NCI-H2227 (cell line): ENCODE measurements around the gene BTNL9.
"Not testable (repeated sequence)": the region's sequence is repeated elsewhere in the genome, so short reads cannot be mapped to it uniquely, and the experiment has no call there.

ENCODE experiments used
- DNase-seq: peaks from one replicate; lab custom pipeline; 2025; ENCODE audit not compliant: unreplicated experiment; lab: John Stamatoyannopoulos, UW

BTNL9 gene

GRCh38 chr5:181039931-181040630 is at the start of gene BTNL9:
Gene BTNL9 (plus strand): TSS chr5:181040266. CDS start chr5:181045490, 5,224 bp downstream.
- no peak for DNase-seq

- no peak for DNase-seq
These were observed 49.2 kb upstream of the BTNL9 start for GRCh38 chr5:180990882-180991242.

GRCh38 chr5:181001947-181002346 is 38.1 kb upstream of the BTNL9 start:
- no peak for DNase-seq

- no peak for DNase-seq
These were observed 34.3 kb upstream of the BTNL9 start for GRCh38 chr5:181005791-181006190.

- DNase-seq: no peak
These were observed 31.9 kb upstream of the BTNL9 start for GRCh38 chr5:181008136-181008535.

GRCh38 chr5:181010018-181010417 is 30.0 kb upstream of the BTNL9 start:
- DNase-seq: not testable (repeated sequence)

- not testable (repeated sequence) for DNase-seq
These were observed 25.4 kb upstream of the BTNL9 start for GRCh38 chr5:181014654-181015053.

GRCh38 chr5:181017448-181017847 is 22.6 kb upstream of the BTNL9 start:
- not testable (repeated sequence) for DNase-seq

GRCh38 chr5:181020688-181021087 is 19.4 kb upstream of the BTNL9 start:
- no peak for DNase-seq

GRCh38 chr5:181024245-181025064 is 15.6 kb upstream of the BTNL9 start:
- DNase-seq: no peak

GRCh38 chr5:181027452-181028031 is 12.5 kb upstream of the BTNL9 start:
- DNase-seq: no peak

GRCh38 chr5:181028032-181028819 is 11.8 kb upstream of the BTNL9 start:
- no peak for DNase-seq

- no peak for DNase-seq
These were observed 8.3 kb upstream of the BTNL9 start for GRCh38 chr5:181031716-181032115.

GRCh38 chr5:181035991-181036815 is 3.9 kb upstream of the BTNL9 start:
- DNase-seq: no peak

- no peak for DNase-seq
These were observed 3.2 kb upstream of the BTNL9 start for GRCh38 chr5:181036816-181037364.

GRCh38 chr5:181037365-181037861 is 2.7 kb upstream of the BTNL9 start:
- DNase-seq: no peak

GRCh38 chr5:181039471-181039870 is 595 bp upstream of the BTNL9 start:
- no peak for DNase-seq

- no peak for DNase-seq
These were observed 522 bp downstream of the BTNL9 start for GRCh38 chr5:181040631-181040945.

GRCh38 chr5:181041043-181041442 is 977 bp downstream of the BTNL9 start:
- DNase-seq: no peak
